ENCODE results near the gene GNAS-AS1. TPM values are rescaled to one million over a fixed set of nuclear protein-coding genes. Genes with fewer than 3 reads are reported as not detected.

The GNAS-AS1 gene
- total and polyA plus RNA-seq, 2 experiments from 2014 or later: 12.3 to 15.0 TPM

GRCh38 chr20:58783511-58784011 is 67.1 kb downstream of the GNAS-AS1 start (continued):
- TF ChIP-seq, protein P1, sequence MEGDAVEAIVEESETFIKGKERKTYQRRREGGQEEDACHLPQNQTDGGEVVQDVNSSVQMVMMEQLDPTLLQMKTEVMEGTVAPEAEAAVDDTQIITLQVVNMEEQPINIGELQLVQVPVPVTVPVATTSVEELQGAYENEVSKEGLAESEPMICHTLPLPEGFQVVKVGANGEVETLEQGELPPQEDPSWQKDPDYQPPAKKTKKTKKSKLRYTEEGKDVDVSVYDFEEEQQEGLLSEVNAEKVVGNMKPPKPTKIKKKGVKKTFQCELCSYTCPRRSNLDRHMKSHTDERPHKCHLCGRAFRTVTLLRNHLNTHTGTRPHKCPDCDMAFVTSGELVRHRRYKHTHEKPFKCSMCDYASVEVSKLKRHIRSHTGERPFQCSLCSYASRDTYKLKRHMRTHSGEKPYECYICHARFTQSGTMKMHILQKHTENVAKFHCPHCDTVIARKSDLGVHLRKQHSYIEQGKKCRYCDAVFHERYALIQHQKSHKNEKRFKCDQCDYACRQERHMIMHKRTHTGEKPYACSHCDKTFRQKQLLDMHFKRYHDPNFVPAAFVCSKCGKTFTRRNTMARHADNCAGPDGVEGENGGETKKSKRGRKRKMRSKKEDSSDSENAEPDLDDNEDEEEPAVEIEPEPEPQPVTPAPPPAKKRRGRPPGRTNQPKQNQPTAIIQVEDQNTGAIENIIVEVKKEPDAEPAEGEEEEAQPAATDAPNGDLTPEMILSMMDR (conservative IDR thresholded peaks at IDR 0.05; ENCODE audit: low read depth in 2 of 2): no peak
- TF ChIP-seq ETS1 (IDR thresholded peaks at IDR 0.05) (no peak), POLR2AphosphoS5 (IDR thresholded peaks at IDR 0.05; ENCODE audit: low read depth) (no peak), ZNF331 (CRISPR knock-in tag; IDR thresholded peaks at IDR 0.05; ENCODE audit: low read depth) (no peak), CREB1 (CRISPR knock-in tag; IDR thresholded peaks at IDR 0.05; ENCODE audit: low read depth) (no peak), REST (IDR thresholded peaks at IDR 0.05; ENCODE audit: unreplicated experiment) (no peak), STAT1 (IDR thresholded peaks at IDR 0.05; ENCODE audit: unreplicated experiment) (no peak), NANOG (IDR thresholded peaks at IDR 0.05; ENCODE audit: borderline replicate concordance) (no peak), JUNB (IDR thresholded peaks at IDR 0.05; ENCODE audit: unreplicated experiment) (no peak), EZH2phosphoT487 (IDR thresholded peaks at IDR 0.05; ENCODE audit: unreplicated experiment) (no peak)

DNA sequence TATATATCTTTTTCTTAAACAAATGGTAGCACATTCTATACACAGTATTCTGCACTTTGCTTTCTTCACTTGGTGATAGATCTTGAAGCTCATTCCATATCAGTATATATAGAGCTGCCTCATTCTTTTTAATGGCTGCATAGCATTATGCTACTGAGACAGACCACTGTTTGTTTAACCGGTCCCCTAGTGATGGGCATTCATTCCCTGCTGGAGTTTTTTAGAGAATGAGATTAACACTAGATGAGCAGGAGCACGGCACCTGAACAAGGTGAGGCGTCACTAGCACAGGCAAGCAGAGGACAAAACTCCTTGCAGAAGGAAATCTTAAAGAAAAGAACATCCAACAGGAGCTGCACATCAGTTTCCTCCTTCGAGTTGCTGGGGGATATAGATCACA is 69.6 kb downstream of the GNAS-AS1 start:
- no peak overlapping the region for H3K4me3 ChIP-seq
- no peak for DNase-seq (ENCODE audit: low spot score)
- H3K79me2 ChIP-seq (replicated peaks; ENCODE audit: insufficient read depth): no peaks in the 10 kb centered on the region
- no peaks in the 10 kb centered on the region for H3K36me3 ChIP-seq (ENCODE audit: insufficient read depth)
- no peaks in the 10 kb centered on the region for H3K27me3 ChIP-seq (ENCODE audit: insufficient read depth)
- no peak overlapping the region for H3K4me2 ChIP-seq
- peak overlapping the region; percentile 88 for H2AFZ ChIP-seq
- Mint-ChIP-seq H3K36me3 (ENCODE audit: low read depth) (no peaks in the 10 kb centered on the region), H3K27me3 (ENCODE audit: insufficient read depth, low read depth, poor library complexity) (peaks cover 5% of the 10 kb centered on the region), H3K4me3 (no peak overlapping the region), H3K4me1 (peaks cover 21% of the 10 kb centered on the region), H3K27ac (no peak overlapping the region), H3K9me3 (no peaks in the 10 kb centered on the region)
- H3K4me1 ChIP-seq (ENCODE audit: insufficient read depth): no peaks in the 10 kb centered on the region
- no peaks in the 10 kb centered on the region for H3F3A ChIP-seq (replicated peaks; ENCODE audit: low read depth)
- peaks cover 22% of the 10 kb centered on the region; the same call in 1 of the 2 replicates for H3K9me2 ChIP-seq (ENCODE audit: insufficient read depth)
- H4K20me1 ChIP-seq (replicated peaks; ENCODE audit: insufficient read depth): no peaks in the 10 kb centered on the region
- ATAC-seq: peak; percentile 56
- no peak overlapping the region for H3K27ac ChIP-seq (ENCODE audit: low read depth)
- no peak for TF ChIP-seq JUNB (IDR thresholded peaks at IDR 0.05; ENCODE audit: unreplicated experiment)
- no peak for TF ChIP-seq ZNF114 (CRISPR knock-in tag; IDR thresholded peaks at IDR 0.05)
- TF ChIP-seq POLR2AphosphoS5 (IDR thresholded peaks at IDR 0.05; ENCODE audit: low read depth): no peak
- no peak for TF ChIP-seq EZH2 (IDR thresholded peaks at IDR 0.05; ENCODE audit: low read depth, unreplicated experiment)
- TF ChIP-seq EZH2phosphoT487 (IDR thresholded peaks at IDR 0.05; ENCODE audit: unreplicated experiment): no peak
